ENCODE results near the gene CDCA4. TPM values are rescaled to one million over a fixed set of nuclear protein-coding genes. Genes with fewer than 3 reads are reported as not detected.

The CDCA4 gene
- total and polyA plus RNA-seq, 7 experiments from 2014 or later: 8.0 to 47.8 (median 13.2) TPM

GRCh38 chr14:104999361-104999760 lies 21.5 kb downstream of the CDCA4 start:
- POLR2A ChIA-PET: no interaction called here
- H3K36me3 Mint-ChIP-seq: peaks cover 0 to 20% (median 0%) of the 10 kb centered on the region in 5 donors

GRCh38 chr14:104998801-104999200 lies 22.1 kb downstream of the CDCA4 start:
- Mint-ChIP-seq H3K9me3 (peaks cover 0 to 2% (median 0%) of the 10 kb centered on the region in 11 donors), H3K36me3 (peaks cover 0 to 21% (median 0%) of the 10 kb centered on the region in 5 donors), H3K27me3 (no peaks in the 10 kb centered on the region), H3K4me1 (no peaks in the 10 kb centered on the region), H3K4me3 (no peak overlapping the region), H3K27ac (peak overlapping the region in 1 of 9 donors; percentile 15)
- CTCF ChIA-PET: interaction anchor here (0.7 kb wide), 1 partner anchor 436 kb away, joined by 3 read pairs; no protein-coding TSS in a partner anchor
- ATAC-seq (no peak), DNase-seq (no peak)
- intact Hi-C loops (cut with micrococcal nuclease): no loop called here
- POLR2A ChIA-PET: interaction anchor here (0.6 kb wide), 1 partner anchor 1179 kb away, joined by 3 read pairs; no protein-coding TSS in a partner anchor
- H3K27me3 ChIP-seq (ENCODE audit: control insufficient read depth in 2 of 2, insufficient read depth in 2 of 2, low read length in 2 of 2): no peaks in the 10 kb centered on the region
- no peaks in the 10 kb centered on the region for H3K36me3 ChIP-seq (ENCODE audit: control insufficient read depth in 2 of 3, insufficient read depth in 3 of 3, low read length in 3 of 3)
- no peaks in the 10 kb centered on the region for H3K4me1 ChIP-seq (ENCODE audit: control insufficient read depth in 2 of 2, insufficient read depth in 2 of 2, low read length in 2 of 2)
- H3K4me3 ChIP-seq (ENCODE audit: low read length): no peak overlapping the region
- H3K9me3 ChIP-seq (ENCODE audit: control insufficient read depth in 2 of 3, low read length in 3 of 3): no peaks in the 10 kb centered on the region
- no peak overlapping the region for H3K27ac ChIP-seq (ENCODE audit: low read depth, low read length)

More at GRCh38 chr14:104999361-104999760, 21.5 kb downstream of the CDCA4 start:
- Histone ChIP-seq H3K36me3 (ENCODE audit: control insufficient read depth in 2 of 3, insufficient read depth in 3 of 3, low read length in 3 of 3) (no peaks in the 10 kb centered on the region), H3K27me3 (ENCODE audit: control insufficient read depth in 2 of 2, insufficient read depth in 2 of 2, low read length in 2 of 2) (no peaks in the 10 kb centered on the region), H3K27ac (ENCODE audit: low read depth, low read length) (no peak overlapping the region), H3K4me3 (ENCODE audit: low read length) (no peak overlapping the region), H3K9me3 (ENCODE audit: control insufficient read depth in 2 of 3, low read length in 3 of 3) (no peaks in the 10 kb centered on the region), H3K4me1 (ENCODE audit: control insufficient read depth in 2 of 2, insufficient read depth in 2 of 2, low read length in 2 of 2) (no peaks in the 10 kb centered on the region)
- Mint-ChIP-seq H3K4me1 (no peaks in the 10 kb centered on the region), H3K27me3 (no peaks in the 10 kb centered on the region), H3K27ac (peak overlapping the region in 1 of 9 donors; percentile 15), H3K9me3 (peaks cover 0 to 2% (median 0%) of the 10 kb centered on the region in 11 donors), H3K4me3 (no peak overlapping the region)
- DNase-seq: no peak
- CTCF ChIA-PET: interaction anchor here (0.7 kb wide), 1 partner anchor 435 kb away, joined by 3 read pairs; no protein-coding TSS in a partner anchor
- no peak for ATAC-seq
- intact Hi-C loops (cut with micrococcal nuclease): no loop called here

- Histone ChIP-seq H3K27ac (ENCODE audit: low read depth, low read length) (no peak overlapping the region), H3K36me3 (ENCODE audit: control insufficient read depth in 2 of 3, insufficient read depth in 3 of 3, low read length in 3 of 3) (no peaks in the 10 kb centered on the region), H3K4me1 (ENCODE audit: control insufficient read depth in 2 of 2, insufficient read depth in 2 of 2, low read length in 2 of 2) (no peaks in the 10 kb centered on the region), H3K4me3 (ENCODE audit: low read length) (no peak overlapping the region), H3K9me3 (ENCODE audit: control insufficient read depth in 2 of 3, low read length in 3 of 3) (no peaks in the 10 kb centered on the region), H3K27me3 (ENCODE audit: control insufficient read depth in 2 of 2, insufficient read depth in 2 of 2, low read length in 2 of 2) (no peaks in the 10 kb centered on the region)
- CTCF ChIA-PET: no interaction called here
- Mint-ChIP-seq H3K27me3 (no peaks in the 10 kb centered on the region), H3K36me3 (peaks cover 0 to 22% (median 0%) of the 10 kb centered on the region in 5 donors), H3K27ac (no peak overlapping the region), H3K4me1 (peaks cover 0 to 4% (median 0%) of the 10 kb centered on the region in 7 donors), H3K4me3 (no peak overlapping the region), H3K9me3 (peaks cover 0 to 2% (median 0%) of the 10 kb centered on the region in 11 donors)
- no peak for DNase-seq
- intact Hi-C loops (cut with micrococcal nuclease): no loop called here
- ATAC-seq: no peak
- POLR2A ChIA-PET: no interaction called here
Measured at GRCh38 chr14:104996483-104996882, 24.4 kb downstream of the CDCA4 start.

- Histone ChIP-seq H3K27ac (ENCODE audit: low read depth, low read length) (no peak overlapping the region), H3K4me3 (ENCODE audit: low read length) (no peak overlapping the region), H3K4me1 (ENCODE audit: control insufficient read depth in 2 of 2, insufficient read depth in 2 of 2, low read length in 2 of 2) (no peaks in the 10 kb centered on the region), H3K27me3 (ENCODE audit: control insufficient read depth in 2 of 2, insufficient read depth in 2 of 2, low read length in 2 of 2) (no peaks in the 10 kb centered on the region), H3K9me3 (ENCODE audit: control insufficient read depth in 2 of 3, low read length in 3 of 3) (no peaks in the 10 kb centered on the region), H3K36me3 (ENCODE audit: control insufficient read depth in 2 of 3, insufficient read depth in 3 of 3, low read length in 3 of 3) (no peaks in the 10 kb centered on the region)
- CTCF ChIA-PET: interaction anchor here (0.6 kb wide), 2 partner anchors 122 to 432 kb away, joined by 3 read pairs; no protein-coding TSS in a partner anchor
- intact Hi-C loops (cut with micrococcal nuclease): no loop called here
- Mint-ChIP-seq H3K9me3 (peaks cover 0 to 2% (median 0%) of the 10 kb centered on the region in 11 donors), H3K36me3 (peaks cover 0 to 22% (median 0%) of the 10 kb centered on the region in 5 donors), H3K4me1 (peaks cover 0 to 4% (median 0%) of the 10 kb centered on the region in 7 donors), H3K27me3 (no peaks in the 10 kb centered on the region), H3K4me3 (no peak overlapping the region), H3K27ac (no peak overlapping the region)
- no peak for ATAC-seq
- POLR2A ChIA-PET: no interaction called here
- no peak for DNase-seq
Measured at GRCh38 chr14:104996032-104996431, 24.9 kb downstream of the CDCA4 start.

- intact Hi-C loops (cut with micrococcal nuclease): no loop called here
- H3K27ac Mint-ChIP-seq: no peak overlapping the region
- peaks cover 0 to 4% (median 0%) of the 10 kb centered on the region in 7 donors for H3K4me1 Mint-ChIP-seq
- H3K36me3 ChIP-seq (ENCODE audit: control insufficient read depth in 2 of 3, insufficient read depth in 3 of 3, low read length in 3 of 3): no peaks in the 10 kb centered on the region
- no peaks in the 10 kb centered on the region for H3K27me3 ChIP-seq (ENCODE audit: control insufficient read depth in 2 of 2, insufficient read depth in 2 of 2, low read length in 2 of 2)
- no peaks in the 10 kb centered on the region for H3K9me3 ChIP-seq (ENCODE audit: control insufficient read depth in 2 of 3, low read length in 3 of 3)
- no peaks in the 10 kb centered on the region for H3K27me3 Mint-ChIP-seq
- no peak overlapping the region for H3K4me3 Mint-ChIP-seq
- no peaks in the 10 kb centered on the region for H3K4me1 ChIP-seq (ENCODE audit: control insufficient read depth in 2 of 2, insufficient read depth in 2 of 2, low read length in 2 of 2)
- no peak for ATAC-seq
- ChIA-PET POLR2A (no interaction called here), CTCF (no interaction called here)
- H3K36me3 Mint-ChIP-seq: peaks cover 0 to 17% (median 0%) of the 10 kb centered on the region in 5 donors
- H3K9me3 Mint-ChIP-seq: peaks cover 0 to 2% (median 0%) of the 10 kb centered on the region in 11 donors
- no peak overlapping the region for H3K27ac ChIP-seq (ENCODE audit: low read depth, low read length)
- H3K4me3 ChIP-seq (ENCODE audit: low read length): no peak overlapping the region
- no peak for DNase-seq
Measured at GRCh38 chr14:104994978-104995377, 25.9 kb downstream of the CDCA4 start.

- CTCF ChIA-PET: interaction anchor here (1.2 kb wide), 1 partner anchor 93 kb away, joined by 3 read pairs; no protein-coding TSS in a partner anchor
- H3K9me3 Mint-ChIP-seq: no peaks in the 10 kb centered on the region
- Histone ChIP-seq H3K4me3 (ENCODE audit: low read length) (no peak overlapping the region), H3K27me3 (ENCODE audit: control insufficient read depth in 2 of 2, insufficient read depth in 2 of 2, low read length in 2 of 2) (no peaks in the 10 kb centered on the region), H3K36me3 (ENCODE audit: control insufficient read depth in 2 of 3, insufficient read depth in 3 of 3, low read length in 3 of 3) (no peaks in the 10 kb centered on the region), H3K4me1 (ENCODE audit: control insufficient read depth in 2 of 2, insufficient read depth in 2 of 2, low read length in 2 of 2) (no peaks in the 10 kb centered on the region), H3K9me3 (ENCODE audit: control insufficient read depth in 2 of 3, low read length in 3 of 3) (no peaks in the 10 kb centered on the region), H3K27ac (ENCODE audit: low read depth, low read length) (no peak overlapping the region)
- DNase-seq (no peak), ATAC-seq (no peak)
- POLR2A ChIA-PET: no interaction called here
- intact Hi-C loops (cut with micrococcal nuclease): no loop called here
- peaks cover 0 to 4% (median 0%) of the 10 kb centered on the region in 7 donors for H3K4me1 Mint-ChIP-seq
- peaks cover 0 to 9% (median 0%) of the 10 kb centered on the region in 5 donors for H3K36me3 Mint-ChIP-seq
- H3K27me3 Mint-ChIP-seq: no peaks in the 10 kb centered on the region
- H3K27ac Mint-ChIP-seq: no peak overlapping the region
- no peak overlapping the region for H3K4me3 Mint-ChIP-seq
Measured at GRCh38 chr14:104993808-104994591, 26.9 kb downstream of the CDCA4 start.
